GM03348 (cell line): Measurements from ENCODE around the gene NGEF.

ENCODE experiments used
- DNase-seq: peaks from one replicate; pipeline ENCODE4 v3.0.0; 2012; ENCODE audit warnings: low spot score

Gene NGEF

GRCh38 chr2:232999354-232999753, 13.7 kb downstream of the NGEF start:
- DNase-seq = no peak

- no peak for DNase-seq
Measured at GRCh38 chr2:232998666-232998985, 14.4 kb downstream of the NGEF start.

- DNase-seq = no peak
Measured at GRCh38 chr2:232997749-232998665, 15.0 kb downstream of the NGEF start.

GRCh38 chr2:232994446-232994845, 18.6 kb downstream of the NGEF start:
- DNase-seq = no peak

- DNase-seq = no peak
Measured at GRCh38 chr2:232993231-232993821, 19.7 kb downstream of the NGEF start.

GRCh38 chr2:232986155-232986554, 26.9 kb downstream of the NGEF start:
- DNase-seq = no peak

GRCh38 chr2:232984451-232985207, 28.4 kb downstream of the NGEF start:
- no peak for DNase-seq

- DNase-seq = no peak
Measured at GRCh38 chr2:232983669-232984140, 29.4 kb downstream of the NGEF start.

- DNase-seq = no peak
Measured at GRCh38 chr2:232982926-232983668, 30.0 kb downstream of the NGEF start.

- DNase-seq = no peak
Measured at GRCh38 chr2:232981767-232982360, 31.2 kb downstream of the NGEF start.

GRCh38 chr2:232981356-232981755, 31.7 kb downstream of the NGEF start:
- DNase-seq = no peak

- DNase-seq = no peak
Measured at GRCh38 chr2:232980683-232981082, 32.4 kb downstream of the NGEF start.

- DNase-seq = peak; percentile 46
Measured at GRCh38 chr2:232979871-232980461, 33.1 kb downstream of the NGEF start.

GRCh38 chr2:232977438-232977971, 35.6 kb downstream of the NGEF start:
- DNase-seq = no peak

- no peak for DNase-seq
Measured at GRCh38 chr2:232976666-232977437, 36.2 kb downstream of the NGEF start.

- DNase-seq = no peak
Measured at GRCh38 chr2:232976176-232976575, 36.9 kb downstream of the NGEF start.

- no peak for DNase-seq
Measured at GRCh38 chr2:232974396-232974795, 38.7 kb downstream of the NGEF start.

GRCh38 chr2:232973796-232974195, 39.3 kb downstream of the NGEF start:
- DNase-seq = no peak

- DNase-seq = no peak
Measured at GRCh38 chr2:232973011-232973735, 39.9 kb downstream of the NGEF start.

GRCh38 chr2:232971744-232972143, 41.3 kb downstream of the NGEF start:
- no peak for DNase-seq
